Esophagus squamous epithelium (tissue), 5 donors: ENCODE measurements around the gene UQCRFS1. TPM values are rescaled to one million over a fixed set of nuclear protein-coding genes. Genes with fewer than 3 reads are reported as not detected.

ENCODE experiments used
- DNase-seq: peaks from one replicate; lab custom pipeline; 2025; lab: John Stamatoyannopoulos, UW
- H3K27ac ChIP-seq, 4 donors: fragments of 200-600 bp; sonication (generic); one replicate each; pipeline ENCODE4 v1.5.1; 2016 to 2019; ENCODE audit warnings: mild to moderate bottlenecking in 1 of 4
- H3K27me3 ChIP-seq, 4 donors: fragments of 200-600 bp; sonication (generic); 1 replicate in 3 of 4; 2 replicates in 1 of 4; pipeline versions ENCODE4 v1.5.1 to v1.6.0; 2017 to 2021; ENCODE audit warnings: antibody characterized with exemption in 1 of 4
- H3K36me3 ChIP-seq, 3 donors: fragments of 200-600 bp; sonication (generic); one replicate each; pipeline ENCODE4 v1.5.1; 2016 to 2019
- H3K4me1 ChIP-seq, 3 donors: fragments of 200-600 bp; sonication (generic); one replicate each; pipeline ENCODE4 v1.5.1; 2017 to 2019
- H3K4me3 ChIP-seq, 4 donors: fragments of 200-600 bp; sonication (generic); 1 replicate in 3 of 4; 2 replicates in 1 of 4; pipeline ENCODE4 v1.5.1; 2016 to 2019; ENCODE audit warnings: mild to moderate bottlenecking in 2 of 4, moderate library complexity in 1 of 4
- H3K9me3 ChIP-seq, 3 donors: fragments of 200-600 bp; sonication (generic); one replicate each; pipeline ENCODE4 v1.5.1; 2016 to 2019
- CTCF ChIP-seq, 6 experiments: fragments of 450-650 bp in 4 of 6; fragments of 200-600 bp in 2 of 6; sonication (generic) in 2 of 6; IDR thresholded peaks; one replicate each; pipeline ENCODE4 v1.5.1; 2016 to 2019; ENCODE audit warnings: antibody characterized with exemption in 6 of 6, mild to moderate bottlenecking in 4 of 6, moderate library complexity in 4 of 6
- POLR2A ChIP-seq, 4 donors: fragments of 450-650 bp; IDR thresholded peaks; one replicate each; pipeline ENCODE4 v1.6.1; 2017; ENCODE audit warnings: antibody characterized with exemption in 4 of 4, mild to moderate bottlenecking in 4 of 4, moderate library complexity in 3 of 4
- WGBS, 2 donors: methylation state at CpG; one replicate each; pipeline ENCODE4 v1.1.5; 2018; 5-methylcytosine and 5-hydroxymethylcytosine counted together
- intact Hi-C: fragments of 100-400 bp; cut with DNase I; formaldehyde crosslinking; loops from one replicate; pipeline ENCODE4 v1.15.0; 2022
- total RNA-seq, 4 donors: library from RNA; depleted of rRNA; stranded (reverse); fragments of >200 nt; gene quantifications; one replicate each; pipeline ENCODE4 v1.1.0, GENCODE V29; 2016
- donor health status: DM: yes; HTN: yes; CAD: no.

The UQCRFS1 gene
- 10 to 100 TPM; 23.7 to 41.1 (median 36.9) TPM for total RNA-seq

- peak in 1 of 6 experiments; percentile 31 for TF ChIP-seq CTCF (IDR thresholded peaks at IDR 0.05)
- TF ChIP-seq POLR2A (IDR thresholded peaks at IDR 0.05): peak in 3 of 4 donors; percentile 79 to 93 (median 92)
- peak within 1 kb of the TSS; percentile 74 to 99 (median 91) for H3K4me3 ChIP-seq
- H3K36me3 ChIP-seq: peaks cover 0 to 4% (median 0%) of the 10 kb centered on the region in 3 donors
- peak; percentile 53 for DNase-seq
- peaks cover 3 to 37% (median 13%) of the 10 kb centered on the region in 3 donors for H3K4me1 ChIP-seq
- intact Hi-C loops: no loop called here
- no peaks in the 10 kb centered on the region for H3K9me3 ChIP-seq
- 2 to 3% methylated on average over 11 of the region's 95 CpGs for WGBS, 2 donors
- no peaks in the 10 kb centered on the region for H3K27me3 ChIP-seq
- peak within 1 kb of the TSS; percentile 92 to 98 (median 96) for H3K27ac ChIP-seq
These were observed at the start of gene UQCRFS1 for GRCh38 chr19:29212648-29213573. Gene UQCRFS1 (minus strand): TSS chr19:29213151. CDS start chr19:29213118, 33 bp downstream.

- no peak for DNase-seq
- H3K27me3 ChIP-seq: peaks cover 0 to 36% (median 0%) of the 10 kb centered on the region in 4 donors
- no peaks in the 10 kb centered on the region for H3K36me3 ChIP-seq
- TF ChIP-seq CTCF (IDR thresholded peaks at IDR 0.05) (no peak), POLR2A (IDR thresholded peaks at IDR 0.05) (no peak)
- H3K4me1 ChIP-seq: no peaks in the 10 kb centered on the region
- 53 to 59% methylated on average over 2 of the region's 2 CpGs for WGBS, 2 donors
- no peaks in the 10 kb centered on the region for H3K9me3 ChIP-seq
- no peak overlapping the region for H3K27ac ChIP-seq
- intact Hi-C loops: loop anchor here (5.0 kb wide), 1 partner anchor 525 kb away; no protein-coding TSS in a partner anchor
- H3K4me3 ChIP-seq: no peak overlapping the region
These were observed 49.1 kb upstream of the UQCRFS1 start for GRCh38 chr19:29262085-29262484.

- no peaks in the 10 kb centered on the region for H3K4me1 ChIP-seq
- H3K9me3 ChIP-seq: no peaks in the 10 kb centered on the region
- H3K27ac ChIP-seq: no peak overlapping the region
- WGBS, 2 donors: 66 to 68% methylated on average over 4 of the region's 5 CpGs
- peaks cover 0 to 29% (median 0%) of the 10 kb centered on the region in 4 donors for H3K27me3 ChIP-seq
- TF ChIP-seq POLR2A (IDR thresholded peaks at IDR 0.05) (no peak), CTCF (IDR thresholded peaks at IDR 0.05) (peak in 5 of 6 experiments; percentile 20 to 65 (median 40))
- DNase-seq: no peak
- no peak overlapping the region for H3K4me3 ChIP-seq
- intact Hi-C loops: loop anchor here (5.0 kb wide), 1 partner anchor 523 kb away; no protein-coding TSS in a partner anchor
- no peaks in the 10 kb centered on the region for H3K36me3 ChIP-seq
These were observed 47.7 kb upstream of the UQCRFS1 start for GRCh38 chr19:29260477-29261317.

GRCh38 chr19:29259867-29260281 is 46.9 kb upstream of the UQCRFS1 start:
- Histone ChIP-seq H3K27me3 (peaks cover 0 to 26% (median 0%) of the 10 kb centered on the region in 4 donors), H3K4me3 (no peak overlapping the region), H3K36me3 (no peaks in the 10 kb centered on the region), H3K4me1 (no peaks in the 10 kb centered on the region), H3K27ac (no peak overlapping the region), H3K9me3 (no peaks in the 10 kb centered on the region)
- TF ChIP-seq CTCF (IDR thresholded peaks at IDR 0.05) (no peak), POLR2A (IDR thresholded peaks at IDR 0.05) (no peak)
- 94 to 100% methylated on average over 1 to 3 of the region's 6 CpGs for WGBS, 2 donors
- intact Hi-C loops: loop anchor here (5.0 kb wide), 1 partner anchor 523 kb away; no protein-coding TSS in a partner anchor
- no peak for DNase-seq
